KG1 (cell line): ENCODE results near the gene TCIRG1.
A peak's percentile ranks its signal among the peaks of the same experiment; 100 is the strongest.
"Not testable (repeated sequence)": the region's sequence is repeated elsewhere in the genome, so short reads cannot be mapped to it uniquely, and the experiment has no call there.

ENCODE experiments used
- DNase-seq: peaks from one replicate; lab custom pipeline; 2025; lab: John Stamatoyannopoulos, UW

TCIRG1 gene

DNA sequence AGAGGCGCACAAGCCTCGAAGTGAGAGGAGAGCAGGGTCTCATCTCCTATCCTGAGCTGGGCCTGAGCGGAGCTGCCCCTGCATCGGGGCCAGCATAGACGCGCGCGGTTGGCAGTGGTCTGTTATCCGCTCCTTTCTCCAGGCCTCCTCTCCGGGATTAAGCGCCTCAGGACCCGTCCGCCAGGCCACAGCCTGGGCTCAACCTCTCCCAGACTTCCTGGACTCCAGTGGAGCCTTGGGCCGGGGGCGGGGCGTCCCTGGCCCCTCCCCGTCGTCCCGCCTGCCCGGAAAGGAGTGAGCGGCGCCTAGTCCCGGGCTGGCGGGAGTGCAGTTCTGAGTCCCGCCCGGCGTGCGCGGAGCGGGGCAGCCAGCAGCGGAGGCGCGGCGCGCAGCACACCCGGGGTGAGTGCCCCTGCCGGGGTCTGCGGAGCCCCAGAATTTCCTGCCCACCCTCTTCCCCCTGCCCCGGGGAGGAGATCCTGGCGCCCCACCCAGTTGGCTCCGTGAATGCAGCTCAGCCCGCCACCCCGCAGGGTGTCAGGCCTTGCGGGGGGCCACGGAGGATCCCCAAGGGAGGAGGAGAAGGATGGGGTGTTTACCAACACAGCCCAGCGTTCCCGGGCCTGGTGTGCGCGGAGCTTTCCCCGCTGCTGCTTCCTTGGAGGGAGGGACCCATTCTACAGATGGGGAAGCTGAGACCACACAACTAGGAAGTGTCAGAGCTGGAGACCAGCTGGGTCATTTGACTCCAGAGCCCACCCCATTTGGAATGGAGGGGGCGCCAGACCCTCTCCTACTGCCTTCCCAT, at the start of gene TCIRG1:
TSS of gene TCIRG1 (plus strand) at position 308 of the 808 bp plus-strand sequence. CDS start 2,247 bp downstream, outside the sequence.
- peak; percentile 15 for DNase-seq

DNA sequence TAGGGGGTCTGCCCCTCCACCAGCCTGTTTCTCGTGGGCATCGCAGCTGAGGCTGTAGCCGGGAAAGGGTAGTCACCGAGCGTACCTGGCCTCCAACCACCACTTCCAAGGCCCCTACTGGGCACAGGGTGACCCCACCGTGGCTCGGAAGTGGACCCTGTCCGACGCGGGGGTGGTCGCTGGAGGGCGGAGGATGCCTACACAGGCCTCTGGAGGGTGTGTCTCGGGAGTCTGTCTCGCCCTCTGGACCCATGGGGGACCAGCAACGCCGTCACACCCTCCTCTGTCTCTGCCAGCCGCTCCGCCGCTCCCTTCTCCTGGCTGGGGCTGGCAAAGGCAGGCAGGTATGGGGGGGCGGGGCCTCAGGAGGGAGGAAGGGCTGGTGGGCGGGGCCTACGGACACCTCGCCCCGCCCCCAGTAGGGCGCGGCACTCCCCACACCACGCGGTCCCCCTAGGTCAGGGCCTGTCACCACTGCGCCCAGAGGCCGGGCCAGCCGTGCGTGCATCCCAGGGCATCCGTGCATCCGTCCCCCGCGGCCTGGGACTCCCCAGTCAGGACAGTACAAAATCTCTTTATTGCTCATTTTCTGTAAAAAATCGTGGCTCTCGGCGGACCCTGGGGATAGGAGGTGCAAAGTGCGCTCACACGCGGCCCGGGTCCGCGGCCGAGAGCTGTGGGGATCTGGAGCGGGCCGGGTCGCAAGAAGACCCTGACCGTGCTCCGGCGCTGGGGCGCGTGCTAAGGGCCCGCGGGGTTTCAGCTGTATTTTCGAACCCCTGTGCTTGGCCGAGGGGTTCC, 48.1 kb upstream of the TCIRG1 start:
- DNase-seq: not testable (repeated sequence)

DNA sequence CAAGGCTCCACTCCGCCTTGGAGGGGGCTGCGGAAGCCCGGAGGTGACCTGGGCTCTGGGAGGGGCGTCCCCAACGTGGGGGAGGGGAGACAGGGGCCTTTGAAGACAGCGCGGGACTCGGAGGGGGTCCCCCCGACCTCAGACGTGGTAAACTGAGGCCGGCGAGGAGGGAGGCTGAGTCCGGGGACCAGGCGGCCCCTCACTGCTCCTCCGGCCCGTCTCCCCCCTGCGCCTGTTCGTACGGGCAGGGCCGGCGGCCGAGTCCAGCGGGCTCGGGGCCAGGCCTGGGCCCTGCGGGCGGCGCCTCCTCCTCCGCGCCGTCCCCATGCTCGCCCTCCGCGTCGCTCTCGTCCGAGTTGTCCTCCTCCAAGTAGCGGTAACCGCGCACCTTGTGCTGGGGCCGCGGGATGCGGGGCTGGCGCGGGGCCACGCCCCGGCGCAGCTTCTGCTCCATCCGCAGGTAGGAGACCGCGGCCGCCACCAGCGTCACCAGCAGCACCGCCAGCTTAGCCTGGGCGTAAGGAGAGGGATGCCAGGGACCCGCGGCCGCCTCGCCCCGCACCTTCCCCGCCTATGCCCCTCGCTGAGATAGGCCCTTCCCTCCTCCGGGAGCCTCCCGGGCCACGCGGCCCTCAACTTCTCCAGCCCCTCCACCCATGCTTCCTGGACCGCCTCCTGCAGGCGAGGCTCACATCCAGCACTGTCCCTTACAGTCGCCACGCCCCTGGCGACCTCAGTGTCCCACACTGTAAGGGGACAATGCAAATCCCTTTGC, 47.3 kb upstream of the TCIRG1 start:
- DNase-seq: not testable (repeated sequence)

GRCh38 chr11:67993821-67994220, 45.0 kb upstream of the TCIRG1 start:
- DNase-seq: not testable (repeated sequence)

DNA sequence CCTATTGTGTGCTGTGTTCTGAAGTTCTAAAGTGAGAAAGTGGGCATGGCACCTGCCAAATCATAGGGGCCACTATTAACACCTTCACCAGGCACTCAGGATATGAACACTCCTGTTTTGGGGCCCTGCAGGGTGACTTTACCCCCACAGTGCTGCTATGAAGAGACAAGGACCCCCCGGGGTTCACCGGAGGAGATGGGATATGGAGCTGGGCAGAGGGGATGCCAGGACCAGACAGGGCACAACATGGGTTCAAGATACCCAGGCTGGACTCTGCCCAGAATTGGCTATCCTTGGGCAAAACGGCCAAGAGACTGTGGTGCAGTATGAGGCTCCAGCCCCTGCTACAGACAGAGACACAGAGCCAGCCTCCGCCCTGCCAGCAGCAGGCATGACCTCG, 44.4 kb upstream of the TCIRG1 start:
- not testable (repeated sequence) for DNase-seq

- DNase-seq: not testable (repeated sequence)
These were observed 43.7 kb upstream of the TCIRG1 start for GRCh38 chr11:67995129-67995528.

DNA sequence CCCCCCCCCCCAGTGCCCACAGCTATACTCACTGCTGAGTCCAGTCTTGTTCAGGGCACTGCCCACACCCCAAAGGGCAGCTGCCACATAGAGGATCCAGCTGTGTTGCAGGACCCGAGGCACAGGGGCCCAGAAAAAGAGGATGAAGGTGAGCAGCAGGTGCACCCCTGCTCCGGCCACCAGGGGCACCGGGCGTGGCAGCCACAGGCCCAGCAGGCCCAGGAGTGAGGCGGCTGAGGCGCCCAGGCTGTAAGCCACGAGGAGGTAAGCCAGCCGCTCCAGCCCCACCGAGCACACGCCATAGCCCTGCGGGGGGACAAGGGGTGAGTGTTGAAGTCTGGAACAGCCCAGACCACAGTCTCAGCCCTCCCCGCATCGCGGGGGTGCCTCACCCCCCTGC, 43.2 kb upstream of the TCIRG1 start:
- not testable (repeated sequence) for DNase-seq

DNA sequence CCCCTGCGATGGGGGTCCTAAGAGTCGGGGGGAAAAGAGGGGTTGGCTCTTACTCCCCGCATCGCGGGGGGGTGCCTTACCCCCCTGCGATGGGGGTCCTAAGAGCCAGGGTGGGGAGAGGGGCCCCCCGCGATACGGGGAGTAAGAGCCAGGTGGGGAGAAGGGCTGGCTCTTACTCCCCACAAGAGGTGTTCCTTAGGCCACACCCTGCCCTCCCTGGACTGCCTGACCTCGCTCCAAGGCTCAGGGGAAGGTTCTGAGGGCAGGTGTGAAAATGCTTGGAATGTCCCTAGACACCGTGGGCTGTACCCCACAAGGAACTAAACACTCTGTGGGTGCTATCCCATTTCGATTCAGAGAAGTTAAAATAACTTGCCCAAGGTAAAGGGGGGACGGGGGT, 42.8 kb upstream of the TCIRG1 start:
- DNase-seq: no peak

DNA sequence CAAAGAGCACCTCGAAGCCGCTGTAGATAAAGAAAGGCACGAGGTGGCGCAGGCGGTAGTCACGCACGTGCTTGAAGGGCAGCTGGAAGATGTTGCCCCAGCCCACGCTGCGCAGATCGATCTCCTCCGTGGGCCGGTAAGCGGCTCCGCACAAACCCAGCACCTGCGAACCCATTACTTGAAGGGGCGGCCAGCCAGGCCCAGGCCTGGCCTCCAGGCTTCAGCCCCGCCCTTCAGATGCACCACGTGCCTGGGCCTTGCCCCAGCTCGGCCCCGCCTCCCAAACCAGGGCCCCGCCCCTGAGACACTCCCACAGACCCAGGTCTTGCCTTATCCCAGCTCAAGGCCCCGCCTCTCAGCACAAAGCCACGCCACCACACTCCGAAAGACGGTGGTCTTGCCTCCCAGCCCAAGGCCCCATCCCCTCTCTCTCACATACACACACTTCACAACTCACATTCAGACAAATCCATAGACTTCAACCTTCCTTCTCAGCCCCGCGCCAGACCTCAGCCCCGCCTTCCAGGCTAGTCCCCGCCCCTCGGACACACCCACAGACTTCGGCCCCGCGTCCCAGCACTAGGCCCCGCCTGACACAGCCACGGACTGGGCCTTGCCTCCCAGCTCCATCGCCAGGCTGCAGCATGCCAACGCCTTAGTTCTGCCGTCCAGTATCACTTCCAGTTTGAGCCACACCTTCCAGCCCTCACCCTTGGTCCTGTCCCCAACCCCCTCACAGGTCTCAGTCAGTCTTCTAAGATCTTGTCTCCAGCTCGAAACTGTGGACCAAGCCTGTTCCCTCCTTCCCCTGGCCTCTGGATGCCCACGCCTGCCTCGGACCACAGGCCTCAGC, 42.0 kb upstream of the TCIRG1 start:
- DNase-seq: no peak

- no peak for DNase-seq
These were observed 41.3 kb upstream of the TCIRG1 start for GRCh38 chr11:67997475-67997921.

DNA sequence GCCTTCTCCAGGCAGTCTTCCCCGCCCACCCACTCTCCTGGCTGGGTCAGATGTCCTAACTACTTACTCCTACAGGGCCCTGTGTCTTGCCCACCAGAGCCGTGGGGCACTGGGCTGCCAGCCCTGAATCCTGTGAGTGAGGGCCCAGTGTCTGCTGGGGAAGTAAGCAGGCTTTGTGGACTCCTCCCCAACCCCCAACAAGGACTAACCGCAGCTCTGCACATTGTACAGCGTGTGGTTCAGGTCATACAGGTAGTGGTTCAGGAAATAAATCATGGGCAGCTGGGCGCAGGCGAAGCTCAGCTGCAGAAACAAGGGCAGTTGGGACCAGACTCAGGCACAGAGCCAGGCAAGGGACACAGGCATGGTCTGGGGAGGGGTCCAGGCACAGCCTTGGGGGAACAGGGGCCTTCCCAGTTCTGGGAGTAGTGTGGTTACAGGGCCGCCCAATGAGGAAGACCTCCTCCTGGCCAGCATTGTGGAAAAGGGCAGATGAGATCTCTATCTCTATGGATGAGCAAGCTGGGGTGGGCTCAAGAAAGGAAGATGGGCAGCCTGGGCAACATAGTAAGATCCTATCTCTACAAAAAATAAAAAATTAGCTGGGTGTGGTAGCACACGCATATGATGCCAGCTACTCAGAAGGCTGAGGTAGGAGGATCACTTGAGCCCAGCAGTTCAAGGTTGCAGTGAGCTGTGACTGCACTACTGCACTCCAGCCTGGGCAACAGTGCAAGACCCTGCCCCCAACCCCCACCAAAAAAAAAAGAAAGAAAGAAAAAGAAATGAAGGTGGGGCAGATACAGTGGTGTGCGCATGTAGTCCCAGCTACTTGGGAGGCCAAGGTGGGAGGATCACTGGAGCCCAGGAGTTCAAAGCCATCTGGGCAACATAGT, 40.4 kb upstream of the TCIRG1 start:
- DNase-seq: no peak

- no peak for DNase-seq
These were observed 39.6 kb upstream of the TCIRG1 start for GRCh38 chr11:67999201-67999629.

GRCh38 chr11:67999704-68000103, 39.1 kb upstream of the TCIRG1 start:
- DNase-seq: no peak

DNA sequence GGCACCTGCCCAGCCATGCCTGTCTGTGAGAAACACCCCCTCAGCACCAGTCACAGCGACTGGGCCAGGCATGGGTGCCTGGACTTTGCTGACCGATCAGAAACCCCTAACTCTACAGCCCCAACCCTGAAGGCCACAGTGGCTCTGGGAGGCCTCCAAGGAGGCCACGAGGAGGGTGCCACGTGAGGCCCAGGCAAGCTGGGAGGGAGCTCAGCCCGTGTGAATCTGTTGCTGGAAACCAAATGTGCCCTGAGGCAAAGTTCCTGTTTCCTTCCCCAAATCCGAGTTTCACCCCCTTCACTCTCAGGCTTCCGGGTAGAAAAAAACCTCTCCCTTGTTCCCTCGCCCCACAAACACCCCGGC, 36.3 kb upstream of the TCIRG1 start:
- DNase-seq: no peak

GRCh38 chr11:68002938-68003845, 35.6 kb upstream of the TCIRG1 start:
- DNase-seq: no peak

GRCh38 chr11:68003846-68004550, 34.8 kb upstream of the TCIRG1 start, which contains the start of gene UNC93B1:
Gene UNC93B1 (minus strand): TSS chr11:68004097. CDS start chr11:68004043, 54 bp downstream.
- peak; percentile 70 for DNase-seq

- no peak for DNase-seq
These were observed 34.1 kb upstream of the TCIRG1 start for GRCh38 chr11:68004551-68005335.
